ENCODE results near the gene EPB41L5. TPM values are rescaled to one million over a fixed set of nuclear protein-coding genes. Genes with fewer than 3 reads are reported as not detected.

The EPB41L5 gene
- total RNA-seq, 4 donors from 2014 or later, result 9.2 to 56.5 (median 25.1) TPM

- no peak for TF ChIP-seq POLR2A (IDR thresholded peaks at IDR 0.05)
- TF ChIP-seq CTCF (IDR thresholded peaks at IDR 0.05), result no peak
- no peaks in the 10 kb centered on the region for H3K36me3 ChIP-seq
- intact Hi-C loops (cut with DNase I; ENCODE audit: low total_unique reads), result no loop called here
- H3K27me3 ChIP-seq, result no peaks in the 10 kb centered on the region
- DNase-seq, result no peak
- H3K4me1 ChIP-seq, result no peaks in the 10 kb centered on the region
- no peak overlapping the region for H3K27ac ChIP-seq
- no peak overlapping the region for H3K4me3 ChIP-seq
- no peaks in the 10 kb centered on the region for H3K9me3 ChIP-seq
Measured at GRCh38 chr2:120108749-120109148, 95.9 kb downstream of the EPB41L5 start.

- no peaks in the 10 kb centered on the region for H3K9me3 ChIP-seq
- no peak overlapping the region for H3K27ac ChIP-seq
- no peak overlapping the region for H3K4me3 ChIP-seq
- TF ChIP-seq CTCF (IDR thresholded peaks at IDR 0.05) (peak in 1 of 4 experiments; percentile 11), POLR2A (IDR thresholded peaks at IDR 0.05) (no peak)
- H3K36me3 ChIP-seq, result no peaks in the 10 kb centered on the region
- no peaks in the 10 kb centered on the region for H3K4me1 ChIP-seq
- H3K27me3 ChIP-seq, result no peaks in the 10 kb centered on the region
- no peak for DNase-seq
- intact Hi-C loops (cut with DNase I; ENCODE audit: low total_unique reads), result no loop called here
Measured at GRCh38 chr2:120109186-120110061, 96.5 kb downstream of the EPB41L5 start.

GRCh38 chr2:120110062-120110362 is 97.1 kb downstream of the EPB41L5 start:
- intact Hi-C loops (cut with DNase I; ENCODE audit: low total_unique reads), result no loop called here
- TF ChIP-seq POLR2A (IDR thresholded peaks at IDR 0.05) (no peak), CTCF (IDR thresholded peaks at IDR 0.05) (no peak)
- no peak for DNase-seq
- no peaks in the 10 kb centered on the region for H3K4me1 ChIP-seq
- no peaks in the 10 kb centered on the region for H3K36me3 ChIP-seq
- no peaks in the 10 kb centered on the region for H3K9me3 ChIP-seq
- H3K27me3 ChIP-seq, result no peaks in the 10 kb centered on the region
- no peak overlapping the region for H3K4me3 ChIP-seq
- H3K27ac ChIP-seq, result no peak overlapping the region

GRCh38 chr2:120110507-120110906 is 97.6 kb downstream of the EPB41L5 start:
- H3K36me3 ChIP-seq, result no peaks in the 10 kb centered on the region
- intact Hi-C loops (cut with DNase I; ENCODE audit: low total_unique reads), result no loop called here
- H3K9me3 ChIP-seq, result no peaks in the 10 kb centered on the region
- H3K27me3 ChIP-seq, result no peaks in the 10 kb centered on the region
- no peak overlapping the region for H3K27ac ChIP-seq
- TF ChIP-seq CTCF (IDR thresholded peaks at IDR 0.05) (no peak), POLR2A (IDR thresholded peaks at IDR 0.05) (no peak)
- no peak for DNase-seq
- no peak overlapping the region for H3K4me3 ChIP-seq
- no peaks in the 10 kb centered on the region for H3K4me1 ChIP-seq

GRCh38 chr2:120111193-120111592 is 98.3 kb downstream of the EPB41L5 start:
- no peak for TF ChIP-seq CTCF (IDR thresholded peaks at IDR 0.05)
- TF ChIP-seq POLR2A (IDR thresholded peaks at IDR 0.05), result no peak
- no peak for DNase-seq
- Histone ChIP-seq H3K36me3 (no peaks in the 10 kb centered on the region), H3K27me3 (no peaks in the 10 kb centered on the region), H3K9me3 (no peaks in the 10 kb centered on the region), H3K27ac (no peak overlapping the region), H3K4me3 (no peak overlapping the region), H3K4me1 (no peaks in the 10 kb centered on the region)
- intact Hi-C loops (cut with DNase I; ENCODE audit: low total_unique reads), result no loop called here
